Mammary epithelial cell (primary cell): ENCODE results near the gene FOXD4.
"Not testable (repeated sequence)": the region's sequence is repeated elsewhere in the genome, so short reads cannot be mapped to it uniquely, and the experiment has no call there.

ENCODE experiments used
- CTCF ChIP-seq, 2 donors: IDR thresholded peaks in 1 of 2; conservative IDR thresholded peaks in 1 of 2; 2 replicates each; pipeline ENCODE4 v1.5.1; 2011 to 2012; ENCODE audit warnings: inconsistent platforms in 2 of 2, low read length in 2 of 2, mild to moderate bottlenecking in 2 of 2, control low read depth in 1 of 2, low read depth in 1 of 2; ENCODE audit not compliant: insufficient read depth in 1 of 2; ENCODE audit errors: extremely low read depth in 1 of 2
- EZH2 ChIP-seq: IDR thresholded peaks from 2 replicates; pipeline ENCODE4 v1.6.1; 2012; ENCODE audit warnings: low read length, inconsistent platforms, borderline replicate concordance

GRCh38 chr9:151173-151572 is 33.0 kb upstream of the FOXD4 start:
- not testable (repeated sequence) for TF ChIP-seq EZH2; CTCF (conservative IDR thresholded peaks at IDR 0.05 in 1 of 2, IDR thresholded peaks at IDR 0.05 in 1 of 2; ENCODE audit: extremely low read depth in 1 of 2, insufficient read depth in 1 of 2, low read depth in 1 of 2, low read length in 2 of 2)
